B cell (primary cell): Measurements from ENCODE around the gene TEC. TPM values are rescaled to one million over a fixed set of nuclear protein-coding genes. Genes with fewer than 3 reads are reported as not detected.

ENCODE experiments used
- ATAC-seq: fragments of 200-7000 bp; cut with Tn5 transposase; one replicate; pipeline ENCODE4 v1.10.0; 2021; ENCODE audit warnings: low read depth, mild to moderate bottlenecking, moderate number of reproducible peaks, moderate library complexity
- CTCF ChIA-PET: fragments of 350-600 bp; sonication (Branson Sonifier 250); formaldehyde crosslinking; loops from one replicate; lab custom pipeline; 2021; ENCODE audit warnings: antibody characterized with exemption, inconsistent platforms; lab: Charles Lee
- POLR2A ChIA-PET: fragments of 350-600 bp; sonication (Branson Sonifier 250); formaldehyde crosslinking; loops from one replicate; lab custom pipeline; 2021; ENCODE audit warnings: antibody characterized with exemption; lab: Charles Lee
- DNase-seq: peaks from one replicate; pipeline ENCODE4 v3.0.0; 2013
- H2AFZ ChIP-seq: 2 replicates; pipeline ENCODE4 v1.6.1; 2012; ENCODE audit warnings: mild to moderate bottlenecking, low read depth, low read length; ENCODE audit not compliant: insufficient read depth, poor library complexity, severe bottlenecking
- H3K27ac ChIP-seq, 2 donors: 1 replicate in 1 of 2; 2 replicates in 1 of 2; pipeline ENCODE4 v1.5.1; 2012 to 2013; ENCODE audit warnings: low read length in 2 of 2, mild to moderate bottlenecking in 2 of 2, moderate library complexity in 1 of 2
- H3K27me3 ChIP-seq, 4 experiments: fragments of 200-600 bp in 1 of 4; sonication (generic) in 1 of 4; replicated peaks in 1 of 4; 1 replicate in 2 of 4; 2 replicates in 2 of 4; pipeline versions ENCODE4 v1.6.1 to v1.7.0; 2013 to 2016; ENCODE audit warnings: low read length in 3 of 4, mild to moderate bottlenecking in 2 of 4, mixed read lengths in 1 of 4, moderate library complexity in 1 of 4; ENCODE audit not compliant: insufficient read depth in 4 of 4, control insufficient read depth in 3 of 4; ENCODE audit errors: control extremely low read depth in 1 of 4
- H3K36me3 ChIP-seq, 2 experiments: replicated peaks in 1 of 2; 1 replicate in 1 of 2; 2 replicates in 1 of 2; pipeline versions ENCODE4 v1.6.1 to v1.7.1; 2013; ENCODE audit warnings: low read length in 1 of 2; ENCODE audit not compliant: insufficient read depth in 2 of 2, control insufficient read depth in 1 of 2; ENCODE audit errors: control extremely low read depth in 1 of 2, extremely low read depth in 1 of 2
- H3K4me1 ChIP-seq, 2 donors: fragments of 200-600 bp in 1 of 2; sonication (generic) in 1 of 2; 1 replicate in 1 of 2; 2 replicates in 1 of 2; pipeline versions ENCODE4 v1.5.1 to v1.6.1; 2013 to 2017; ENCODE audit warnings: low read length in 2 of 2; ENCODE audit not compliant: control insufficient read depth in 2 of 2, insufficient read depth in 2 of 2
- H3K4me2 ChIP-seq: replicated peaks from 2 replicates; pipeline ENCODE3; 2012; ENCODE audit warnings: mild to moderate bottlenecking, low read depth, low read length; ENCODE audit not compliant: poor library complexity, severe bottlenecking
- H3K4me3 ChIP-seq, 5 experiments: fragments of 200-600 bp in 1 of 5; sonication (generic) in 1 of 5; 1 replicate in 3 of 5; 2 replicates in 2 of 5; pipeline versions ENCODE4 v1.5.1 to v1.7.0; 2011 to 2016; ENCODE audit warnings: low read length in 4 of 5, mild to moderate bottlenecking in 4 of 5, low read depth in 2 of 5, control low read depth in 1 of 5, moderate library complexity in 1 of 5; ENCODE audit not compliant: insufficient read depth in 1 of 5; ENCODE audit errors: control extremely low read depth in 1 of 5, extremely low read depth in 1 of 5
- H3K79me2 ChIP-seq: fragments of 200-600 bp; sonication (generic); one replicate; pipeline ENCODE4 v1.6.0; 2016; ENCODE audit warnings: low read length; ENCODE audit not compliant: control insufficient read depth, insufficient read depth
- H3K9ac ChIP-seq: fragments of 200-600 bp; sonication (generic); 2 replicates; pipeline ENCODE4 v1.6.1; 2017; ENCODE audit warnings: mild to moderate bottlenecking, low read length, moderate library complexity
- H3K9me3 ChIP-seq, 3 donors: one replicate each; pipeline versions ENCODE4 v1.6.1 to v1.7.1; 2013; ENCODE audit warnings: low read length in 2 of 3; ENCODE audit not compliant: control insufficient read depth in 2 of 3, insufficient read depth in 1 of 3; ENCODE audit errors: control extremely low read depth in 1 of 3
- H4K20me1 ChIP-seq: 2 replicates; pipeline ENCODE4 v1.6.0; 2012; ENCODE audit warnings: mild to moderate bottlenecking, low read length; ENCODE audit not compliant: insufficient read depth, control insufficient read depth, poor library complexity, severe bottlenecking
- H3K27ac Mint-ChIP-seq: one replicate; pipeline ENCODE4 v1.8.0; 2021; ENCODE audit warnings: mixed read lengths
- H3K27me3 Mint-ChIP-seq: one replicate; pipeline ENCODE4 v1.8.0; 2021; ENCODE audit warnings: mixed read lengths
- H3K4me1 Mint-ChIP-seq: one replicate; pipeline ENCODE4 v1.8.0; 2021; ENCODE audit warnings: mixed read lengths
- H3K4me3 Mint-ChIP-seq: one replicate; pipeline ENCODE4 v1.8.0; 2021; ENCODE audit warnings: mixed read lengths
- H3K9me3 Mint-ChIP-seq: one replicate; pipeline ENCODE4 v1.8.0; 2022; ENCODE audit warnings: mixed read lengths; ENCODE audit not compliant: insufficient read depth
- CTCF ChIP-seq: fragments of 200-600 bp; IDR thresholded peaks from one replicate; pipeline ENCODE4 v1.8.0; 2022; ENCODE audit warnings: antibody characterized with exemption, mild to moderate bottlenecking
- EZH2 ChIP-seq: IDR thresholded peaks from 2 replicates; pipeline ENCODE4 v1.6.1; 2012; ENCODE audit warnings: borderline replicate concordance, low read depth, mild to moderate bottlenecking, moderate library complexity, low read length; ENCODE audit not compliant: insufficient read depth, poor library complexity, severe bottlenecking
- WGBS: methylation state at CpG from one replicate; pipeline ENCODE4 v1.1.5; 2013; ENCODE audit warnings: missing lambda C conversion rate; ENCODE audit not compliant: insufficient coverage; 5-methylcytosine and 5-hydroxymethylcytosine counted together
- intact Hi-C: fragments of 100-400 bp; cut with micrococcal nuclease; formaldehyde crosslinking; loops from one replicate; pipeline ENCODE4 v1.10.0; 2022
- polyA plus RNA-seq: library from polyadenylated mRNA; depleted of rRNA; stranded (reverse); fragments of >200 nt; gene quantifications from 2 replicates; pipeline ENCODE4 v1.2.3, GENCODE V29; 2012
- total RNA-seq, 2 donors: library from RNA; stranded (reverse); fragments of 120-200 nt in 1 of 2; gene quantifications; 1 replicate in 1 of 2; 2 replicates in 1 of 2; pipeline versions ENCODE4 v1.2.3 to v1.2.4, GENCODE V29; 2013 to 2022

TEC gene
- total and polyA plus RNA-seq, 2 donors (not counting 1 experiment from before 2014, with no cell fraction given): 2.0 to 8.3 TPM

- CTCF ChIA-PET: interaction anchor here (0.9 to 1.0 kb wide), 2 partner anchors 9 to 26 kb away, joined by 3 read pairs; no protein-coding TSS in a partner anchor
- Mint-ChIP-seq H3K4me1 (peaks cover 15% of the 10 kb centered on the region), H3K9me3 (no peaks in the 10 kb centered on the region), H3K4me3 (no peak overlapping the region), H3K27me3 (no peaks in the 10 kb centered on the region), H3K27ac (no peak overlapping the region)
- Histone ChIP-seq H3K9ac (no peak overlapping the region), H2AFZ (no peak overlapping the region), H3K9me3 (no peaks in the 10 kb centered on the region), H3K79me2 (peaks cover 6% of the 10 kb centered on the region), H4K20me1 (no peaks in the 10 kb centered on the region), H3K27ac (no peak overlapping the region), H3K27me3 (no peaks in the 10 kb centered on the region), H3K4me1 (peaks cover 0 to 4% of the 10 kb centered on the region in 2 donors), H3K36me3 (no peaks in the 10 kb centered on the region), H3K4me2 (no peak overlapping the region), H3K4me3 (no peak overlapping the region)
- WGBS: no CpG with 5 or more reads among the region's 5 CpGs
- ATAC-seq: no peak
- no peak for DNase-seq
- TF ChIP-seq EZH2 (no peak), CTCF (no peak)
- intact Hi-C loops: no loop called here
- POLR2A ChIA-PET: no interaction called here
Measured at GRCh38 chr4:48224606-48225005, 45.0 kb downstream of the TEC start.

GRCh38 chr4:48223633-48224295 lies 45.9 kb downstream of the TEC start:
- Mint-ChIP-seq H3K4me1 (peaks cover 15% of the 10 kb centered on the region), H3K27me3 (no peaks in the 10 kb centered on the region), H3K9me3 (no peaks in the 10 kb centered on the region), H3K27ac (no peak overlapping the region), H3K4me3 (no peak overlapping the region)
- no peaks in the 10 kb centered on the region for H4K20me1 ChIP-seq
- ChIA-PET CTCF (interaction anchor here (0.9 to 1.0 kb wide), 2 partner anchors 9 to 25 kb away, joined by 3 read pairs; no protein-coding TSS in a partner anchor), POLR2A (no interaction called here)
- DNase-seq (no peak), ATAC-seq (no peak)
- no peak overlapping the region for H2AFZ ChIP-seq
- no peaks in the 10 kb centered on the region for H3K36me3 ChIP-seq
- no peak for TF ChIP-seq CTCF
- no peak for TF ChIP-seq EZH2
- peaks cover 0 to 4% of the 10 kb centered on the region in 2 donors for H3K4me1 ChIP-seq
- H3K27me3 ChIP-seq: no peaks in the 10 kb centered on the region
- 100% methylated on average over 3 of the region's 3 CpGs for WGBS
- H3K9ac ChIP-seq: no peak overlapping the region
- no peak overlapping the region for H3K4me3 ChIP-seq
- intact Hi-C loops: no loop called here
- peaks cover 3% of the 10 kb centered on the region for H3K79me2 ChIP-seq
- no peak overlapping the region for H3K27ac ChIP-seq
- H3K4me2 ChIP-seq: no peak overlapping the region
- no peaks in the 10 kb centered on the region for H3K9me3 ChIP-seq
